HG03575 (cell line): ENCODE data around the gene COA1.

Experiments
- ATAC-seq: cut with Tn5 transposase; IDR thresholded peaks from one replicate; pipeline ENCODE4 v1.9.1; 2021; ENCODE audit not compliant: unreplicated experiment, insufficient number of reproducible peaks, low FRiP score; ENCODE audit errors: extremely low read depth

Gene COA1

DNA sequence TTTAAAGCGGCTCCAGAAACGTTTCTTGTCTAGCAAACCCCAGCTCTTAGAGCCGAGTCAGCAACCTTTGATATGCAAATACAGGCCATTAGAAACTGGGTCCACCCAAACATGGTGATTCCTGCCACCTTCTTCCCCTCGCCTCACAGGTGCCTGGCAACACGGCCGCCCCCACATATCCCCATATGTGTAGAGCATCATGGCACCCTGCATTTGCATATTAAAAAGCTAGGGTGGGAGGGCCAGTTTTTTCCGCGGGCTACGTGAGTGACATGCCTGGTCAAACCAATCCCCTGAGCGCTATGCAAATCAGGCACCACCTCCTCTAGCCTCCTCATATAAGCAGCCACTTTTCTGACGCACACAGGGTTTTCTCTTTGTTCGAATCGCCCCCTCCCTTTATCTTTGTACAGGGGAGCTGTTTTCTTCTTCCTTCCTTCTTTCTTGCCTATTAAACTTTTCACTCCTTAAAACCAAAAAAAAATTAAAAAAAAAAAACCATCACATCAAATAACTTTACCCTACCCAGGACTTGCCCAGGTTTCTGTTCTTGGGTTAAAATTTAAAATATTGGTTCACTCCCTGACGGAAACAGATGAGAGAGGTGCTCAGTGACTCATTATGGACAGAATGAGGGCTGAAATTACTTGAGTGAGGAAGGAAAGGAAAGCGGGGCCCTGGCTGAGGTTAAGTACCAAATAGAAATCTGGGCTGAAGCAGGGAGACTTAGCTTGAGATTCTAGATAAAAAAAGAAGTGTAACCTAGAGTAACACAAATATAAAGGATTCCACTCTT is 59.8 kb downstream of the COA1 start:
- no peak for ATAC-seq

DNA sequence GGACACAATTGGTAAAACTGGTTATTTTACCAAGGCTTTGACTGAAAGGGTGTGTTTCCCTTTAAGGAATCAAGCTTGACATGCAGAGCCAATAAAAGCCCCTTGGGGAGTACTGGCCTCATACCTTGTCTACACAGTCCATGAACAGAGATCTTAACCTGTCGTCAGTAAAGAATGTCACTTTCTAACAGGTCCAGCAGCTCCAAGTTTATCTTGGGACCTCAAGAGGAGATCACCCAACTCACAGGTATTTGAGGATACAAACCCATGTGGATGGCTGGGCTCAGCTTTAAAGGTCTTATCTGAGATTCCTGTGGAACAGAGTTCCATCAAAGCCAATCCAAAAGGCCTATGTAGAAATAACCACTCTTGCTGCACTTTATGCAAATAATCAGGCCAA is 61.3 kb downstream of the COA1 start:
- no peak for ATAC-seq

DNA sequence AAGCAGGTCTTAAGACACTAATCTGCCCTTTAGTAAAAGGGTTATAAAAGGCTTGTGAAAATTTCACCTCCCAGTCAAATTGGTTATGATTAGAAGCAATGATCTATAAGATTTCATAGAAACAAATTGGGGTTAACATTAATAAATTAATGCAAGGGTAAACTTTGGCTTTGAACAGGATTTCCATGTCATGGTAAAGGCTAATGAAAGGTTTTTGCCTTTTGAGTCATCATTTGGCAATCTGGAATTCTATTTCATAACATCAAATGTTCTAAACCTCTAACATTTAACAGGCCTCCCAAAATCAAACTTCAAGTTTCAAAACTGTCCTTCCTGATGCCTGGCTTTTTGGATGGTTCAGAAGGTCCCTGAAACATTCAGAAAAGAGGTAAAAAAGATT is 62.4 kb downstream of the COA1 start:
- ATAC-seq = no peak

DNA sequence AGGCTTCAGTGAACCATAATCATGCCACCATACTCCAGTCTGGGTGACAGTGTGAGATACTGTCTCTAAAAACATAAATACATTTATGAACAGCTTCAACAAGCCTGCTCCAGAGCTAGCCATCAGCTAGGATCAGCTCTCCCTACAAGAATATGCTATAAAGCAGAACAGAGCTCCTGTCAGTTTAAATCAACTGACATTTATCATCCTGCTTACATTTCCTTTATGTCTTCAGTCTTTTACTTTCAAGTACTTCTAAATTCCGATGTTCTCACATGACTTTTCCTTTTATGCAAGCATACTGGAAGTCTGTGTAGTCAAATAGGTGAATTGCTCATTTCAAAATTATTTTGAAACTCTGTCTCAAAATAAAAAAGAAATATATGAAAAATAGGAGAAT is 64.6 kb downstream of the COA1 start:
- no peak for ATAC-seq

DNA sequence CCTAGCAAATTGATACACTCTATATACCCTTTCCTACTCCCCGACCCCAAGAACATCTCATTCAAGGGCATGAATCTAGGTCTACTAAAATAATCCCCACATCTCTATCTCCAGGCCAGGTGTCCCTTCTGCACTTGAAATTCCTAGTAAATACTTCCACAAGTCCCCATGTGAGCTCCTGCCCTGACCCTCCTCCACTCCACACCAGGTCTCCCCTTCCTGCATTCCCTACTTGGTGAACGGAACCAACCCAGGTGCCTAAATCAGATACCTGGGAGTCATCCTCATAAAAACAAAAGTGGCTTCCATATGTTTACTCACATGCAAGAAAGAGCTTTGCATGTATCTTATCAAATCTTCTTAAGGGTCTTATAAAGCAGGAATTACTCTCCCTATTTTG is 69.2 kb downstream of the COA1 start:
- no peak for ATAC-seq

DNA sequence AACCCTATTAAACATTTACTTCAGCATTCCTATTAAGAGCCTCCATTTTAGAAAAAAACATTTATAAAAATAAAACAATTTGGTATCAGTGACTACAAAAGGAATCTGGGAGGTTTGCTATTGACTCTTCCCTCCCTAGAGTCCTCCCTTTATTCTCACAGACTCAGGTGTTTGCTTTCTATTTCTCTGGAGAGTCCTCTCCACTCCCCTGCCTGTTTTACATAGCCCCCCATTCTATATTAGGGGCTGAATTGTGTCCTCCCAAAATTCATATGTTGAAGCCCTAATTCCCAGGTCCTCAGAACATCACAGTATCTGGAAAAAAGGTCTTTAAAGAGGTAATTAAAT is 69.8 kb downstream of the COA1 start:
- ATAC-seq = no peak

DNA sequence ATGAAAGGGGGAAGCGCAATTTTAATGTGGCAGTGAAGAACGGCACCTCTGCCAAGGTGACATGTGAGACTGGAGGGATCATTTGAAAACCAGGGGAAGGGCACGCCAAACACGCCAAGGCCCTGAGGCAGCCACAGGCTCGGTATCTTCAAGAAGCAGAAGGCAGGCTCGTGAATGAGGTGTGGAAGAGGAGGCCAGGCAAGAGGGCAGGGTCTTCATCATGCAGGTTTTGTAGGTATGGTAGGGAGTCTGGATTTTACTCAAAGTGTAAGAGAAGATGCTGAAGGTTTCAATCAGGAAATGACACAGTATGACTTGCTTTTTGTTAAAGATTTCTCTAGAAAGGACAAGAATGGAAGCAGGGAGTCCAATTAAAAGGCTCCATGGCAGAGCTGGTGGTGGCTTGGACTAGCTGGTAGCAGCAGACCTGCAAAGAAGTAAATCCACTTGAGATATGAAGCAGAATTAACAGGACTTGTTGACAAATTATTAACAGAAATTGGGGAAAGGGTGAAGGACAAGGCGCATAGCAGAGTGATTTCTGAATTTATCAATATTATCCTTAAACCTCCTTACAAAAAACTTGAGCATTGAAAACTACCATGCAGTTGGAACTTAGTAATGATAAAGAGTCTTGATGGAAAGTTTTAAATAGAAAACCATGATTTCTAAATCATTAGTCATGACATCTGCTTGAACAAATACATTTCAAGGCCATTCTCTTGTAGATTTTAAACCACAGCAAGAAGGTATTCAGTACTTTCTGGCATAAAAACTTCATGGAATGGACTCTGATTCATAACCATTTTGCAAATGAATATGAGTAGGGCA is 70.4 kb downstream of the COA1 start:
- no peak for ATAC-seq

DNA sequence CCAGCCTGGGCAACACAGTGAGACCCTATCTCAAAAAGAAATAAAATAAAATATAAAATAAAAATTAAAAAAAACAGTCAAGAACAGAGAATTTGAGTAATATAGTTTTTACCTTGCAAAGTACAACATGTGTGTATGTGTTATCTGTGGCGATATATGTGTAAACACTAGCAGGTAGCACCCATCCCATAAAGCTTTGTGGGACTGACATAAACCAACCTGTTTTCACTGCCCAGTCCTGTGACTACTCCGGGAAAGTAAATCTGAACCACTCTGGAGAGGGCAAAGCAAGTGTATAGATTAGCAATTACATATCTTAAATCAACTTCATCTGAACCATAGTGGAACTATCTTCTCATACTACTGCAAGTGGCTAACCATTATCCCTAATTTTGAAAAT is 72.3 kb downstream of the COA1 start:
- no peak for ATAC-seq

DNA sequence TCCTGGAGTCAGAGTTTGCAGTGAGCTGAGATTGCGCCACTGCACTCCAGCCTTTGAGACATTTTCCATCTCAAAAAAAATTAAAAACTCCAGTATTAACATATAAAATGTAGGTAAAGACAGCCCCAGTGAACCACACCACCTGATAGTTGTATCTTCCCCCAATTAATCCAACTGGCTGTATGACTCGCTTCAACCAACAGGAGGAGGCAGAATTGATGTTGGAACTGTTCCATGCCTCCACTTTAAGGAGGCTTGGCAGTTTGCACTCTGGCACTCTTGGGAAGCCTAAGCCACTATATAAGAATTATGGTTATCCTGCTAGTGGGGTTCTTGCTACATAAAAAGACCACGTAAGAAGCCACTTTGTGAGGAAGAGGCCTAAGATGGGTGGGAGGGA is 73.7 kb downstream of the COA1 start:
- ATAC-seq = no peak

DNA sequence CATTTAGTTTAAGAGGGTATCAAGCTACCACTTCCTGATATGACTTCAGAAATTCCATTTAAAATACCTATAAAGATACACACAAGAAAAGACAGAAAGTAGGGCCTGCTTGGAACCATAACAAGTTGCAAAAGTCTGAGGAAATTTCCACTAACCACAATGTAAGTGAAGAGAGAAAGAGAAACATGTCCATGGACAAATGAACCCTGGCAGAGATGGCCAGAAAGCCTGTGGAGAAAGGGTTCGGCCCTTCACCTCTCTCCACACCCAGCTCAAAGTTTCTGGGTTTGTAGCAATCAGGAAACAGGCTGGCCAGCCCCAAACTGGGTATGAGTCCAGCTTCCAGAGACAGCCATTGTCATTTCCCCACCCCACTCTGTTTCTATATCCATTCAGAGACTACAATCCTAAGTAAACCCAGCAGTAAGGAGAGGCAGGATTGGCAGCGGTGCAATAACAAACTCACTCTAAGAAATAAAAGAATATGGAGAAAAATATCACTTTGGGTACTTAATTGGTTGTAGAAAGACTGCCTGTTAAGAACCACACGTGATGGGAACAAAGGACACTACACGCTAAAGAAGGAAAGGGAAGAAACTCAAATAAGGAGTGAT is 75.3 kb downstream of the COA1 start:
- ATAC-seq = no peak

DNA sequence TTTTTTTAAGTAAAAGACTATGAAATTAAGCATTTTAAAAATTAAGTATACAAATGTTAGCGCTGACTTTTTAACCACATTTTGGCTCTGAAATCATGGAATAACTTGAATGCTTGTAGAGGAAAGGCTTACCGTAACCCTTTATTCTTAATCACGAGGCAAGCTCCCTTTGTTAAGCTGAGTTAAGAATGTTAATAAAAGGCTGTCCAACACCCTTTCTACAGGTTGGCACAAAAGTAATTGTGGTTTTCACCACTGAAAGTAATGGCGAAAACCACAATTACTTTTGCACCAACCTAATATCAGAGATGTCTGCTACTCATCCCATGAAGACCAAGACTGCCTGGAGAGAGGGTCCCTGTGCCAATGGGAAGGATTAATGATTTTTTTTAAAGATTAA is 75.9 kb downstream of the COA1 start:
- no peak for ATAC-seq

DNA sequence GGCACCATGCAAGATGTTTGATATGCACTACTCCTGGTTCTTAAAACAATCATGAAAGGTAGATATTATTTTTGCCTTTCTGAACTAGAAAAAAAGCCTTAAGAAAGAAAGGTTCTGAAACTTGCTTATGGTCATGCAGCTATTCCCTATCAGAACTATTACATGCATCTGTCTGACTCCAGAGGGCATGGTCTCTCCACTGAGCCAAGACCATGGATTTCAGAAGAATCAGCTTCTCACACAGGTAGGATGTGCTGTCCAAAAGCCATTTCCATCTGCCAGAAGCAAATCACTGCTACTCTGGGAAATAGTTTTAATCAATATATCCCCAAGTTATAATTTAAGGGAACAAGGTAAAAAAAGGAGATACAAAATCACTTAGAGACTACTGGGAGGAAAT is 77.0 kb downstream of the COA1 start:
- no peak for ATAC-seq

DNA sequence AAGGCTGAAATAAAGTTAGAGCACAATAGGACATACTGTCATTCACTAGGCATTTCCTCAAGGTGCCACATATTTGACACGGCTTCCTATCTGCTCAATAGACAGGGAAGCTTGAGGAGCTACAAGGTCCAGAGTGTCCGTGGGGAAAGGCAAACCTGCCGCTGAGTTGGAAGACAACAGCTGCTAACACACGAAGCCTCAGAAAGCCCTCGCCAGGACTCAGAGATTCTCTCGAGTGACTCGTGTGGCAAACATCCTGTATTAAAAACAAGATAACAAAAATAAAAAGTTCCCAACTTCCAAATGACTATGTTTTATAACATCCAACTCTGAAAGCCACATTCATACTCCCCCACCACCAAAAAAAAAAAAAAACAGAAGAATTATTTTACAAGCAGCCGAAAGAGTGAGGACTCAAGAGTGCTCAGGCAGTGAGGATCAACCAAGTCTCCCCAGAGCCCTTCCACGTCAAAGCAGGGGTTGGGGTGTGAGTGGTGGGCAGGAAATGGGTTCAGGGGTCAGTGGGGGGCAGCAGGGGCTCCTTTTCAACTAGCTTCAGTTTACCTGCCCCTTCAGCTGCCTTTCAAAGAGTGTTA is 78.8 kb downstream of the COA1 start:
- ATAC-seq = no peak

DNA sequence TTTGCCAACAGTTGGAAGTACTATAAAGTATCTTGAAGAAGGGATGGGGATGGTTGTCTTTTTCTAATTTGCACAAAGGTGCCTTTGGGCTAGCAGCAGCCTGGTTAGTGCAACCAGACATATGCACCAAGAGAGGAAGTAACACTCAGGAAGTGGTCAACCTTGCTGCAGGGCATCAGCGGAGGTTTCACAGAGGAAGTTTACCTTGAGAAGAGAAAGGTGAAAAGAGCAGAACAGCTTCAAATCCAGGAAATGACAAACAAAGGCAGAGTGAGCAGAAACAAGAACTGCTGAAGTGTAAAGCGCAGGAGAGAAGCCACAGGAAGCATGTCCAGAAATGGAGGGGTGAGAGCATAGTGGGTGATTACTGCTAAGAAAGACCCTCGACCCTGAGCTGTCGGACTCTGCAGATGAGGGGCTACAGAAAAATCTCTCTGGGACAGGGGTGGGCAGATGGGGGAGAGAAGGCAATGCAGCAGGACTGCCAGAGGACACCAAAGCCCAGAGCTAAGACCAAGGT is 79.5 kb downstream of the COA1 start:
- ATAC-seq = peak; percentile 32

DNA sequence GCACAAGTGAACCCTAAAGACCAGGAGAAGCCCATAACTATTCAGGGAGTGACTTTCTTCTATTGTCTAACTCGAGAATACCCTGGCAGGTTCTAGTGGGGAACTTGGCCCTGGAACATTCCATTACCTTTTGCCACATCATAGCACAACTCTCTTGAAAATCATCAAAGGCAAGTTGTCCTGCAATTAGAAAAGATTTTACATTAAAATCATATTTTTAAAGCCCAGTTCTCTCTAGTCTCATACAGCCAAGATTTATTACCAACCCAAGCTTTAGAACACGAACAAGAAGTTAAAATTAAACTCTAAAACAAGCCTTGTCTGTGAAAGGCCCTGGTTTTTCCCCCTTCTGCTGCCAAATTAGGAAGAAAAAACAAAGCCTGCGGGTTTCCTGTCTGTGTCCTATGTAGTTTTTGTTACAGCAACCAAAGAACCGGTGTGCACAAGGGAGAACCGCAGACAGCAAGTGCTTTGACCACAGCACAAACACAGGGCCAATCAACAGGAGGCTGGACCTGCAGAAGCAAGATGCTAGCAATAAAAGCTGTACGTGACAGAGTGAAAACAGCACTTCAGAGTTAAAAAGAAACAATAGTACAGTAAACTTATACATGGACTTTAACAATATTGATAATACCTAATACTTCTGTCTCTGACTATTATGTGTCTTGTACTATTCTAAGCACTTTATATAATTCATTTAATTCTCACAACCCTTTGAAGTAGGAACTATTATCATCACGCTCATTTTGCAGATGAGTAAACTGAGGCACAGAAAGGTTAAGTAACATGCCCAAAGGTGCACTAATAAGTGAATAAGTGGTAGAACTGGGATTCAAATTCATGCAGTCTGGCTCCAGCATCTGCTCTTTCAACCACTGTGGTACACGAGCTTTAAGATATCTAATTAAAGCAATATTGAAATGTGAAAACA is 80.6 kb downstream of the COA1 start:
- ATAC-seq = peak; percentile 40

DNA sequence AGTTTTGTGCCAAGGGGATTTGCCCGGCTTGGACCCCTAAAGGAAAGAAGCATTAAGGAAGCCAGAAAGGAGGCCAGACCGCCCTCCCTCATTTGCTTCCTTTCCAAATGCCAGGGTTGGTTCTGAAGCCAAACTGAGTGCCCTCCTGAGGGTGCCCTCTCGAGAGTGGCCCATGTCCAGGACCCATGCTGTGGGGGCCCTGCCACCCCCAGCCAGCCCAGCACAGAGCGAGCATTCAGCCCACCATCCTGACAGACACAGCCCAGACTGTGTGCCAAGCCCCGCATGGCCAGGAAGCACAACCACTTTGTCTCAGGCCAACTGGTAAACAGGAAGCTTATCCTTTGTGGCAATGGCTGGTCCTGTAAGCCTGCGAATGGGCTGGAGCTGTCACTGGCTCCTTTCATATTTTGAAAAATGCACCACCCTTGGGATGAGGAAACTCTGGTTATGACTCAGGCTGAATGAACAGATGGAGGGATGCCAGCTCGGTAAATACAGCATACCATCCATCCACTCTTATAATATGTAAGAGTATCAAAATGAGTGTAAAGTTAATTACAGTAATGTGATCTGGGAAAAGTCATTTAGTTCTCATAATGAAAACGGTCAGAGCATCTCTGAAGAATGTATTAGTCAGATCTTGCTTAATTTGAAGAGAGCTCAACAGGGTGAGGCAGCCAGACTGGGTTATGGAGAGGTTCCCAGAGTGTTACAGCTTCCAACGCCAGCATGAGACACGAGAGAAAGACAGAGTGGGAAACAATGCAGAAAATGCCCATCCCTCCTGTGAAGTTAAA is 81.5 kb downstream of the COA1 start:
- ATAC-seq = no peak

DNA sequence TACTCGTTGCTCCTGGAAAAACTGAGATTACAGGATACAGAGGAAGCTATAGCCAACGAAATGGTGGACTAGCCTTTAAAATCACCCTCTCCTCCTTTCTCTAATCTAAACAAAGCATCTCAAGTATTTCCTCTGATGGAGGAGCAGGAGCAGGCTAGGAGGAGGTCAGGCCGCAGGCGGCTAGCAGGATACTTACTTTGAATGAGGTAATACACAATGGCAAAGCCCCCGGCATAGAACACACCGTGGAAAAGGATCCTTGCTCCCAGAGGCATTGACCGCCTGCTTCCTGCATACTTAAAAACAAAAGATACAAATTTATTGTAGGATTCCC is 82.0 kb downstream of the COA1 start:
- ATAC-seq = no peak
